Pancreas (tissue), 10 donors: ENCODE results near the gene MAP7D3. TPM values are rescaled to one million over a fixed set of nuclear protein-coding genes. Genes with fewer than 3 reads are reported as not detected.

Experiments
- ATAC-seq, 4 donors: fragments of 200-7000 bp; cut with Tn5 transposase; one replicate each; pipeline versions ENCODE4 v1.8.0 to v1.9.1; 2020; ENCODE audit warnings: mild to moderate bottlenecking in 4 of 4, moderate library complexity in 4 of 4
- DNase-seq, 6 donors: peaks; one replicate each; pipeline ENCODE4 v3.0.0-alpha.2; 2020
- FAIRE-seq: peaks from 2 replicates; lab custom pipeline; 2012; peaks lifted over from hg19 to GRCh38; lab: Jason Lieb, UNC
- H3K27ac ChIP-seq, 4 donors: fragments of 200-600 bp; sonication (generic); 1 replicate in 3 of 4; 2 replicates in 1 of 4; pipeline versions ENCODE4 v1.5.0 to v1.8.0; 2020
- H3K27me3 ChIP-seq, 4 donors: fragments of 200-600 bp; one replicate each; pipeline ENCODE4 v1.8.0; 2021
- H3K36me3 ChIP-seq, 3 donors: fragments of 200-600 bp; sonication (generic) in 1 of 3; one replicate each; pipeline versions ENCODE4 v1.5.0 to v1.8.0; 2020 to 2021
- H3K4me1 ChIP-seq, 3 donors: fragments of 200-600 bp; one replicate each; pipeline ENCODE4 v1.8.0; 2021
- H3K4me3 ChIP-seq, 4 donors: fragments of 200-600 bp; sonication (generic) in 2 of 4; one replicate each; pipeline versions ENCODE4 v1.5.0 to v1.8.0; 2020 to 2021
- H3K9me3 ChIP-seq, 4 donors: fragments of 200-600 bp; one replicate each; pipeline ENCODE4 v1.8.0; 2021
- WGBS, 2 donors: extraction: QIAGEN DNeasy Blood & Tissue Kit; methylation state at CpG; one replicate each; pipeline ENCODE4 v1.1.7; 2013; 5-methylcytosine and 5-hydroxymethylcytosine counted together
- intact Hi-C, 3 donors: fragments of 100-400 bp; cut with DNase I; formaldehyde crosslinking; loops; one replicate each; pipeline versions ENCODE4 v1.11.1 to v1.14.2; 2022
- polyA plus RNA-seq, 2 donors: library from polyadenylated mRNA; stranded (reverse); fragments of 200-250 nt; gene quantifications; one replicate each; pipeline ENCODE4 v1.2.3, GENCODE V29; 2013
- total RNA-seq, 6 donors: library from RNA; stranded (reverse); fragmentation: NEBNext Ultra II Directional in 4 of 6; extraction: Animal tissue kit (Norgen Biotek cat#: 25700) in 4 of 6; gene quantifications; one replicate each; pipeline versions ENCODE4 v1.2.1 to v1.2.4, GENCODE V29; 2021 to 2023
- TF ChIP-seq, protein P1 (sequence below), 4 donors: fragments of 200-600 bp; sonication (generic) in 3 of 4; IDR thresholded peaks; one replicate each; pipeline versions ENCODE4 v1.5.0 to v1.8.0; 2021; ENCODE audit warnings: antibody characterized with exemption in 4 of 4
- donor health status: healthy with polysubstance abuse.
- donor health status: DM: no; HTN: no; CAD: no; lungs with moderate emphysema.
- donor health status: DM: no; HTN: no; CAD: no.
- donor health status: control.
- donor health status: control.
- donor health status: Bipolar disorder and iron deficiency.
- donor health status: DM: yes; HTN: yes; CAD: no.
- donor health status: DM: no; HTN: no; CAD: no.
- donor health status: DM: no; HTN: no; CAD: no.
- donor health status: DM: yes; HTN: yes; CAD: no.

MAP7D3 gene
- total and polyA plus RNA-seq, 8 donors: 1.1 to 3.6 (median 2.2) TPM

DNA sequence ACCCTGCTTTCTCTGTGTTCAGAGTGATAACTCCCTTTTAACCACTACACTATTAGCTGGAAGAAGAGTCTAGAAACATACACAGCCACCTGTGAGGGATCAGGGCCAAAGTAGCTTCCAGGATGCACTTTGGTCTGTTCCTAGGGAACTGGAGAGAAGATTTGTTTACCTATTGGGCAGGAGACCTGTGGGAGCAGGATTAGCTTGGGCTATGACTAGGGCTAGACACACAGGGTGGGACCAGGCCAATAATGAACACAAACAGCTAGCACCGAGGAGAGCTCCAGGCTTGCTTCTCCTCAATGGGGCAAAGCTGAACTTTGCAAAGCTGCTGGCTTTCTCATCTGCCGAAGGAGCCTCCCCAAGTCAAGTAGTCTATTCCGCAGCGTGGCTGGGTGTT is 24.4 kb upstream of the MAP7D3 start:
- intact Hi-C loops: no loop called here
- H3K36me3 ChIP-seq: no peaks in the 10 kb centered on the region
- DNase-seq (no peak), FAIRE-seq (no peak), ATAC-seq (peak in 2 of 4 donors; percentile 51)
- H3K4me1 ChIP-seq: peaks cover 0 to 3% (median 0%) of the 10 kb centered on the region in 3 donors
- H3K9me3 ChIP-seq: no peaks in the 10 kb centered on the region
- TF ChIP-seq, protein P1, sequence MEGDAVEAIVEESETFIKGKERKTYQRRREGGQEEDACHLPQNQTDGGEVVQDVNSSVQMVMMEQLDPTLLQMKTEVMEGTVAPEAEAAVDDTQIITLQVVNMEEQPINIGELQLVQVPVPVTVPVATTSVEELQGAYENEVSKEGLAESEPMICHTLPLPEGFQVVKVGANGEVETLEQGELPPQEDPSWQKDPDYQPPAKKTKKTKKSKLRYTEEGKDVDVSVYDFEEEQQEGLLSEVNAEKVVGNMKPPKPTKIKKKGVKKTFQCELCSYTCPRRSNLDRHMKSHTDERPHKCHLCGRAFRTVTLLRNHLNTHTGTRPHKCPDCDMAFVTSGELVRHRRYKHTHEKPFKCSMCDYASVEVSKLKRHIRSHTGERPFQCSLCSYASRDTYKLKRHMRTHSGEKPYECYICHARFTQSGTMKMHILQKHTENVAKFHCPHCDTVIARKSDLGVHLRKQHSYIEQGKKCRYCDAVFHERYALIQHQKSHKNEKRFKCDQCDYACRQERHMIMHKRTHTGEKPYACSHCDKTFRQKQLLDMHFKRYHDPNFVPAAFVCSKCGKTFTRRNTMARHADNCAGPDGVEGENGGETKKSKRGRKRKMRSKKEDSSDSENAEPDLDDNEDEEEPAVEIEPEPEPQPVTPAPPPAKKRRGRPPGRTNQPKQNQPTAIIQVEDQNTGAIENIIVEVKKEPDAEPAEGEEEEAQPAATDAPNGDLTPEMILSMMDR (IDR thresholded peaks at IDR 0.05): no peak
- H3K27me3 ChIP-seq: peaks cover 0 to 4% (median 2%) of the 10 kb centered on the region in 4 donors
- H3K4me3 ChIP-seq: no peak overlapping the region
- 74 to 81% methylated on average over 4 of the region's 4 CpGs for WGBS, 2 donors
- H3K27ac ChIP-seq: no peak overlapping the region

DNA sequence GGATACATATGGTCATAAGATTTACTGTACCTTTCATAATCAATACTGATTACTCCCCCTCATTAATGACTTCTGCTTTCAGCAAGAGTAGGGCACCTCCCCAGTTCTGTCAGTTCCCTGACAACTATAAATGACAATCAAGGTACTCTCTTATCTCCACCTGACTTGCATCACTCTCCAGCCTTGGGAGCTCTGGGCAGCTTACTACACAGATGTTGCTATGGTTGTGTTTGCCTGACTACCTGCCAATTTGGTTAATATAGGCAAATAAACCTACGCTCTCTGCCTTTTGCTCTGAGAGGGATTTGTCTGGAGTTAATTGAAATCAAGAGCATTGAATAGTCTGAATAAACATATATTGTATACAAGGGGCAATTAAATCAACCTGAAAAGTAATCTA is 22.8 kb upstream of the MAP7D3 start:
- whole genome bisulfite sequencing, 2 donors: 16 to 20% methylated on average over 1 of the region's 1 CpG
- Histone ChIP-seq H3K4me3 (no peak overlapping the region), H3K4me1 (peaks cover 0 to 3% (median 0%) of the 10 kb centered on the region in 3 donors), H3K27me3 (peaks cover 0 to 4% (median 0%) of the 10 kb centered on the region in 4 donors), H3K27ac (no peak overlapping the region), H3K36me3 (no peaks in the 10 kb centered on the region), H3K9me3 (no peaks in the 10 kb centered on the region)
- DNase-seq: no peak
- peak; percentile 51 to 83 (median 75) for ATAC-seq
- TF ChIP-seq, protein P1 (IDR thresholded peaks at IDR 0.05): no peak
- intact Hi-C loops: no loop called here
- FAIRE-seq: no peak

DNA sequence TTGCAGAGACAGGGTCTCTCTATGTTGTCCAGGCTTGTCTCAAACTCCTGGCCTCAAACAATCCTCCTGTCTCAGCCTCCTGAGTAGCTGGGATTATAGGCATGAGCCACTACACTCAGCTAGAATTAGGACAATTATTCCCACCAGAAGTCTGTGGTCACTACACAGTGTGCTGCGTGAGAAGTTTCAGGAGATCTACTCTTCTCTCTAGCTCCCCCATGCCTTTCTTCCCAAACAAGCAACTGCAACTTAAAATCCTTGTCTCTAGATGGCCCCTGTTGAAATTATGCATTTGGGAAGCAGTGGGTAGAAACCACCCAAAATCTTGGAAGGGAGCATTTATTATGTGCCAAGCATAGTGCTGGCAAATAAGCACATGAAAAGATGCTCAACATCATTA is 21.1 kb upstream of the MAP7D3 start:
- no peak overlapping the region for H3K4me3 ChIP-seq
- peaks cover 0 to 3% (median 0%) of the 10 kb centered on the region in 3 donors for H3K4me1 ChIP-seq
- 23 to 42% methylated on average over 1 of the region's 1 CpG for WGBS, 2 donors
- H3K27ac ChIP-seq: no peak overlapping the region
- intact Hi-C loops: no loop called here
- no peaks in the 10 kb centered on the region for H3K36me3 ChIP-seq
- H3K27me3 ChIP-seq: peaks cover 0 to 4% (median 0%) of the 10 kb centered on the region in 4 donors
- H3K9me3 ChIP-seq: no peaks in the 10 kb centered on the region
- FAIRE-seq (no peak), ATAC-seq (no peak), DNase-seq (no peak)
- TF ChIP-seq, protein P1 (IDR thresholded peaks at IDR 0.05): no peak

DNA sequence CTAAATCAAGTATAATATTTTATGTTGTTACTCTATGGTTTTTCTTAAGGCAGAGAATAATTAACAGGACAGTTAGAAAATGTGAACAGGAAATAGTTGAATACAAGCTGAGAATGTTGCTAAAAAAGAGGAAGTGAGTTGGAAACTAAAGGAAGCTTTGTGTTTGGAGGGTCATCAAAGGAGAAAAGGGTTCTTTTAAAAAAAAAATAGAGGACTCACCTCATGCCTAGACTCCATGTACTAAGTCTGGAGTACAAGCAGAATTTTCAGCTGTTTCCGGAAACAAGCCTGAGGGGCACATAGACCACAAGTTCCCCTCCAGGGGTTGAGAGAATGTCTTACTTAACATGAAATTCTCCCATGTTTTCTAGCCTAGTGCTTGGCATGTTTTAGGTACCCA is 20.1 kb upstream of the MAP7D3 start:
- H3K36me3 ChIP-seq: no peaks in the 10 kb centered on the region
- H3K4me3 ChIP-seq: no peak overlapping the region
- H3K27ac ChIP-seq: no peak overlapping the region
- peaks cover 0 to 4% (median 0%) of the 10 kb centered on the region in 4 donors for H3K27me3 ChIP-seq
- intact Hi-C loops: no loop called here
- H3K9me3 ChIP-seq: no peaks in the 10 kb centered on the region
- no peak for FAIRE-seq
- DNase-seq: no peak
- 77% methylated on average over 1 of the region's 1 CpG for WGBS, 2 donors
- TF ChIP-seq, protein P1 (IDR thresholded peaks at IDR 0.05): no peak
- no peak for ATAC-seq
- peaks cover 0 to 3% (median 0%) of the 10 kb centered on the region in 3 donors for H3K4me1 ChIP-seq

DNA sequence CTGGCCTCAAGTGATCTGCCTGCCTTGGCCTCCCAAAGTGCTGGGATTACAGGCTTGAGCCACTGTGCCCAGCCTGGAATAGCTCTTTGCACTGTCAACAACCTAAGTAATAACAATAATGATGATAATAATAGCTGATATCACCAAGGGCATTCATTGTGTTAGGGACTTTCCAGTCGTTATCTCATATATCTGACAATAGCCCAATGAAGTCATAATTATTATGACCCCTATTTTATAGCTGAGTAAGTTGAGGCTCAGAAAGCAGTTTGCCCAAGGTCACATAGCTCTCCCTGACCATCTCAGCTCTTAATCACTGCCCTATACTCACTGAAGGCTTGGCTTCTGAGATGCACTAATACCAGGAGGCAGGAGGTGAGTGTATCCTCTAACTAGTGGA is 18.7 kb upstream of the MAP7D3 start:
- no peak for FAIRE-seq

More for the DNA sequence above, 18.7 kb upstream of the MAP7D3 start:
- Histone ChIP-seq H3K4me1 (peaks cover 0 to 3% (median 0%) of the 10 kb centered on the region in 3 donors), H3K9me3 (no peaks in the 10 kb centered on the region), H3K27me3 (peaks cover 0 to 4% (median 0%) of the 10 kb centered on the region in 4 donors), H3K27ac (no peak overlapping the region), H3K4me3 (no peak overlapping the region), H3K36me3 (no peaks in the 10 kb centered on the region)
- ATAC-seq: no peak
- TF ChIP-seq, protein P1 (IDR thresholded peaks at IDR 0.05): no peak
- no peak for DNase-seq
- intact Hi-C loops: no loop called here
- WGBS, 2 donors: 48 to 52% methylated on average over 1 of the region's 1 CpG
